ENCODE results near the gene SNTG2. TPM values are rescaled to one million over a fixed set of nuclear protein-coding genes. Genes with fewer than 3 reads are reported as not detected.
"Not testable (repeated sequence)": the region's sequence is repeated elsewhere in the genome, so short reads cannot be mapped to it uniquely, and the experiment has no call there.

SNTG2 gene
- total RNA-seq, 5 donors from 2014 or later (not counting 1 experiment from before 2014, with no cell fraction given): 0.86 to 4.8 (median 2.7) TPM

DNA sequence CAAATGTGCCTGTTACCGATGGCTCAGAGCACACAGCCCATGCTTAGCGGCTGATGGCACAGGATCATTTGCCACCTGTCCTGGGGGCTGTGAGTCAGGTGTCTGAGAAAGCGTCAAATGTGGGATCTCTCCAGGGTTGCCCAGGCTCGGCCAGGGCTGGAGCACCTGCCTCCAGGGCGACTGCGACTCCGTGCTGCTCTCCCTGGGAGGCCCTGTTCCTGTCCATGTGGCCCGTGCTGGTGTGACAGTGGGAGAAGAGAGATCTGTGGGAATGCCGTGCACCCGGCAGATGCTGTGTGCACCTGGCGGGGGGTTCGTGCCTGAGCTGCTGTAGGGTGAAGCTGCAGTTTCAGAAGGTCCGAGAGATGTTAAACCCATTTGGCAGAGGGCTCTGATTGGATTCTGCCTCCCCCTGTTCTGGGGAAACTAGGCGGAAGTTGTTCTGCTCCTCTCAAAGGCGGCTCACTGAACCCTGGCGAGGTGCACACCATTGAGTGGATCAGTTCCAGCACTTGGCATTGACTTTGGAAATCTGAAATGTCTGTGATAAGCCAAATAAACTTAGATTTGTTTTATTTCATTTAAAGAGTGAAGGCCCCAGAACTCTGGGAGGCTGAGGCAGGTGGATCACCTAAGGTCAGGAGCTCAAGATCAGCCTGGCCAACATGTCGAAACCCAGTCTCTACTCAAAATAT, 428.0 kb downstream of the SNTG2 start:
- no peaks in the 10 kb centered on the region for H3K27me3 Mint-ChIP-seq

DNA sequence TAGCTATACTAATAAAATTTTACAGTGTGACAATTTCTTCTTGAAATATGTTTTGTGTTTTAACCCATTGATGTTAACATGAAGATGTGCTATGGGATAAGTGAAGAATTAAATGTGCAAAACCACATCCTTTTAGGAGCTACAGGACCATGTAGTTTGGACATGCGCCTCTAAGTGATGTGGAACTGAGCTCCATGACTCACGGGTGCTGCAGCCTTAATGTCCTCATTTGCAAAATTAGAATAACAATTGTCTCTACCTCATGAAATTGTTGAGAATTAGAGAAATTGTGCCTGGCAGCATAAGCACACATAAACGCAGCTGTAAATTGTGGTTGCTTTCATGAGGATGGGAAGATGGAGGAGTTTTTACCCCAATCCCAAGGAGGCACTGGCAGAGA, 431.0 kb downstream of the SNTG2 start:
- Mint-ChIP-seq H3K4me1 (peaks cover 0 to 3% (median 0%) of the 10 kb centered on the region in 3 donors), H3K27me3 (no peaks in the 10 kb centered on the region), H3K9me3 (no peaks in the 10 kb centered on the region), H3K36me3 (no peaks in the 10 kb centered on the region), H3K4me3 (no peak overlapping the region), H3K27ac (no peak overlapping the region)
- H3K27me3 ChIP-seq (replicated peaks in 1 of 2; ENCODE audit: control insufficient read depth in 2 of 2, extremely low read depth in 1 of 2, insufficient read depth in 2 of 2, low read length in 1 of 2): peaks cover 0 to 12% of the 10 kb centered on the region in 2 experiments
- ChIA-PET POLR2A (interaction anchor here in 1 of 2 donors (0.5 to 0.6 kb wide), 2 partner anchors 12 to 32 kb away, joined by 3 to 4 read pairs; no protein-coding TSS in a partner anchor), CTCF (interaction anchor here in 1 of 2 donors (0.5 kb wide), 1 partner anchor 16 kb away, joined by 3 read pairs; no protein-coding TSS in a partner anchor)
- DNase-seq (no peak), ATAC-seq (replicated peaks in 1 of 4) (no peak)
- no peaks in the 10 kb centered on the region for H3K9me3 ChIP-seq
- no peaks in the 10 kb centered on the region for H3K36me3 ChIP-seq (ENCODE audit: control insufficient read depth in 2 of 2, extremely low read depth in 1 of 2, insufficient read depth in 1 of 2, low read length in 1 of 2)
- no CpG with 5 or more reads among the region's 3 CpGs for WGBS (ENCODE audit: insufficient coverage)
- no peak overlapping the region for H3K4me3 ChIP-seq (ENCODE audit: control insufficient read depth in 1 of 2, extremely low read depth in 1 of 2, low read length in 1 of 2)
- H3K27ac ChIP-seq (ENCODE audit: low read length): no peak overlapping the region
- no peaks in the 10 kb centered on the region for H3K4me1 ChIP-seq (ENCODE audit: control insufficient read depth in 1 of 2, extremely low read depth in 1 of 2, insufficient read depth in 2 of 2, low read length in 2 of 2)

More for the DNA sequence above, 428.0 kb downstream of the SNTG2 start:
- ATAC-seq (replicated peaks in 1 of 4): no peak
- Histone ChIP-seq H3K27me3 (replicated peaks in 1 of 2; ENCODE audit: control insufficient read depth in 2 of 2, extremely low read depth in 1 of 2, insufficient read depth in 2 of 2, low read length in 1 of 2) (peaks cover 0 to 12% of the 10 kb centered on the region in 2 experiments), H3K9me3 (no peaks in the 10 kb centered on the region), H3K36me3 (ENCODE audit: control insufficient read depth in 2 of 2, extremely low read depth in 1 of 2, insufficient read depth in 1 of 2, low read length in 1 of 2) (no peaks in the 10 kb centered on the region), H3K4me3 (ENCODE audit: control insufficient read depth in 1 of 2, extremely low read depth in 1 of 2, low read length in 1 of 2) (no peak overlapping the region), H3K27ac (ENCODE audit: low read length) (no peak overlapping the region), H3K4me1 (ENCODE audit: control insufficient read depth in 1 of 2, extremely low read depth in 1 of 2, insufficient read depth in 2 of 2, low read length in 2 of 2) (no peaks in the 10 kb centered on the region)
- no peaks in the 10 kb centered on the region for H3K9me3 Mint-ChIP-seq
- no peak for DNase-seq
- H3K4me3 Mint-ChIP-seq: no peak overlapping the region
- WGBS (ENCODE audit: insufficient coverage): 88% methylated on average over 17 of the region's 17 CpGs
- POLR2A ChIA-PET: no interaction called here
- peaks cover 0 to 3% (median 0%) of the 10 kb centered on the region in 3 donors for H3K4me1 Mint-ChIP-seq
- CTCF ChIA-PET: no interaction called here
- no peak overlapping the region for H3K27ac Mint-ChIP-seq
- H3K36me3 Mint-ChIP-seq: no peaks in the 10 kb centered on the region

DNA sequence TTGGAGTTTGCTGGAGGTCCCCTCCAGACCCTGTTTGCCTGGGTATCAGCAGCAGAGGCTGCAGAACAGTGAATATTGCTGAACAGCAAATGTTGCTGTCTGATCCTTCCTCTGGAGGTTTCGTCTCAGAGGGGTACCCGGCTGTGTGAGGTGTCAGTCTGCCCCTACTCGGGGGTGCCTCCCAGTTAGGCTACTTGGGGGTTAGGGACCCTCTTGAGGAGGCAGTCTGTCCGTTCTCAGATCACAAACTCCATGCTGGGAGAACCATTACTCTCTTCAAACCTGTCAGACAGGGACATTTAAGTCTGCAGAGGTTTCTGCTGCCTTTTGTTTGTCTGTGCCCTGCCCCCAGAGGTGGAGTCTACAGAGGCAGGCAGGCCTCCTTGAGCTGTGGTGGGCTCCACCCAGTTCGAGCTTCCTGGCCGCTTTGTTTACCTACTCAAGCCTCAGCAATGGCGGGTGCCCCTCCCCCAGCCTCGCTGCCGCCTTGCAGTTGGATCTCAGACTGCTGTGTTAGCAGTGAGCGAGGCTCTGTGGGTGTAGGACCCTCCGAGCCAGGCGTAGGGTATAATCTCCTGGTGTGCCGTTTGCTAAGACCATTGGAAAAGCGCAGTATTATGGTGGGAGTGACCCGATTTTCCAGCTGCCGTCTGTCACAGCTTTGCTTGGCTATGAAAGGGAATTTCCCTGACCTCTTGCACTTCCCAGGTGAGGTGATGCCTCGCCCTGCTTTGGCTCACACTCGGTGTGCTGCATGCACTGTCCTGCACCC, 437.5 kb downstream of the SNTG2 start:
- Mint-ChIP-seq H3K4me3 (peak overlapping the region in 1 of 3 donors; percentile 25), H3K4me1 (peaks cover 8 to 23% (median 14%) of the 10 kb centered on the region in 3 donors)
- POLR2A ChIA-PET; H3K4me1 ChIP-seq (ENCODE audit: control insufficient read depth in 1 of 2, extremely low read depth in 1 of 2, insufficient read depth in 2 of 2, low read length in 2 of 2); H3K9me3 Mint-ChIP-seq; H3K27me3 Mint-ChIP-seq; H3K27ac Mint-ChIP-seq; DNase-seq; H3K4me3 ChIP-seq (ENCODE audit: control insufficient read depth in 1 of 2, extremely low read depth in 1 of 2, low read length in 1 of 2); H3K36me3 ChIP-seq (ENCODE audit: control insufficient read depth in 2 of 2, extremely low read depth in 1 of 2, insufficient read depth in 1 of 2, low read length in 1 of 2); H3K27ac ChIP-seq (ENCODE audit: low read length); H3K9me3 ChIP-seq; H3K36me3 Mint-ChIP-seq; H3K27me3 ChIP-seq (replicated peaks in 1 of 2; ENCODE audit: control insufficient read depth in 2 of 2, extremely low read depth in 1 of 2, insufficient read depth in 2 of 2, low read length in 1 of 2); CTCF ChIA-PET; ATAC-seq (replicated peaks in 1 of 4): not testable (repeated sequence)
- 58% methylated on average over 8 of the region's 18 CpGs for whole genome bisulfite sequencing (ENCODE audit: insufficient coverage)

DNA sequence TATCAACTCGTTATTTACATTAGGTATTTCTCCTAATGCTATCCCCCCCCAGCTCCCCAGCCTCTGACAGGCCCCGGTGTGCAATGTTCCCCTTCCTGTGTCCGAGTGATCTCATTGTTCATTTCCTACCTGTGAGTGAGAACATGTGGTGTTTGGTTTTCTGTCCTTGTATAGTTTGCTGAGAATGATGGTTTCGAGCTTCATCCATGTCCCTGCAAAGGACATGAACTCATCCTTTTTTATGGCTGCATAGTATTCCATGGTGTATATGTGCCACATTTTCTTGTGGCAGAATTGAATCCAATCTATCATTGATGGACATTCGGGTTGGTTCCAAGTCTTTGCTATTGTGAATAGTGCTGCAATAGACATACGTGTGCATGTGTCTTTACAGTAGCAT, 439.5 kb downstream of the SNTG2 start:
- 100% methylated on average over 1 of the region's 6 CpGs for WGBS (ENCODE audit: insufficient coverage)
- H3K4me1 ChIP-seq (ENCODE audit: control insufficient read depth in 1 of 2, extremely low read depth in 1 of 2, insufficient read depth in 2 of 2, low read length in 2 of 2); H3K9me3 Mint-ChIP-seq; H3K36me3 ChIP-seq (ENCODE audit: control insufficient read depth in 2 of 2, extremely low read depth in 1 of 2, insufficient read depth in 1 of 2, low read length in 1 of 2); H3K9me3 ChIP-seq; ATAC-seq (replicated peaks in 1 of 4); DNase-seq; POLR2A ChIA-PET; H3K27me3 Mint-ChIP-seq; H3K27ac Mint-ChIP-seq; H3K36me3 Mint-ChIP-seq; H3K4me3 ChIP-seq (ENCODE audit: control insufficient read depth in 1 of 2, extremely low read depth in 1 of 2, low read length in 1 of 2); H3K4me3 Mint-ChIP-seq; H3K27me3 ChIP-seq (replicated peaks in 1 of 2; ENCODE audit: control insufficient read depth in 2 of 2, extremely low read depth in 1 of 2, insufficient read depth in 2 of 2, low read length in 1 of 2); H3K27ac ChIP-seq (ENCODE audit: low read length): not testable (repeated sequence)
- peaks cover 8 to 20% (median 14%) of the 10 kb centered on the region in 3 donors for H3K4me1 Mint-ChIP-seq
- CTCF ChIA-PET: interaction anchor here in 1 of 2 donors (0.6 kb wide), 1 partner anchor 208 kb away, joined by 4 read pairs; no protein-coding TSS in a partner anchor

DNA sequence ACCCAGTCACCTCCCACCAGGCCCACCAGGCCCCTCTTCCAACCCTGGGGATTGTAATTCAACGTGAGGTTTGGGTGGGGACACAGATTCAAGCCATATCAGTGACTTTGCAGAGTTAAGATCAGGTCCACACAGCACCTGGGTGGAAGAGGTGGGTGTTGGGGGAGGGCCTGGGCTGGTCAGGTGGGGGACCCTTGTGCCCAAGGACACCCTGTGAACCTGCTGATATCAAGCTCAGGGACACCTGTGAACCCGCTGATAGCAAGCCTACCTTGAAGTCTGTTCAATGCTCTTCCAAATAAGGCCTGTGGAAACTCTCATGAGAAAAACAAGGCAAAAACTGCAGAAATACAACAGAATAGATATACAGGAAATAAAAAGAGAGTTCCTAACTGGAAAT, 442.7 kb downstream of the SNTG2 start:
- CTCF ChIA-PET: no interaction called here
- no peak for DNase-seq

DNA sequence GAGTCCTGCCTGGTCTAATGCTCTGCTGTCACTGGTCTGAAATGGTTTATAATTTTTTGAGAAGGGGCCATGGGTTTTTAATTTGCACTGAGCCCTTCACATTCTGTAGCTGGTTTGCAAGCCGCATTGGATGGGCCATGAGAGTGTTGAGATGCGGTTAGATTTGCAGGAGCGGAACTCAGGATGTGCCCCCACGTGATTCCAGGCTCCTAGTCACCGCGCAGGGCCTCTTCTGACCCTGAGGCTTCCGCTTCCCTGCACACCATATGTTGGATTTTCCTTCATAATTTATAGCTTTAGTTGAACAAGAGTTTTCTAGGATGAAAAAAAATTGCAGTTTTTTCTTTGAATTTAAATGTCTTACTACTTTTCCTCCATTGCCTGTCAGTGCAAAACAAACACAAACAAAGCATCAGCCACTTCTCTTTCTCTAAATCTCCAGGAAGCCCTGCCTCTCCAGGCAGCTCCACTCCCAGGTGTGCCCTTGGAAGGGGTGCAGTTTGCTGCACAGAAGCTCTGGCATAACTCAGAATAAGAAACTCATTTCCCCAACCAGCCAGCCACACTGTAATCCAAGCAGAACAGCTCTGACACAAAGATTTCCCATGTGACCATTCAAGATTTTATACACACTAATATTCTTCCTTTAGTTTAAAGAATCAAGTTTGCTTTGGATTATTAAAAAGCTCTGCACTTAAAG, 444.2 kb downstream of the SNTG2 start:
- POLR2A ChIA-PET: interaction anchor here in 1 of 2 donors (0.8 kb wide), 1 partner anchor 13 kb away, joined by 3 read pairs; no protein-coding TSS in a partner anchor
- no peak overlapping the region for H3K27ac ChIP-seq (ENCODE audit: low read length)
- no peak overlapping the region for H3K27ac Mint-ChIP-seq
- CTCF ChIA-PET: no interaction called here
- H3K4me1 Mint-ChIP-seq: peaks cover 0 to 6% (median 0%) of the 10 kb centered on the region in 3 donors
- peaks cover 3% of the 10 kb centered on the region in 2 donors for H3K27me3 Mint-ChIP-seq
- H3K4me3 ChIP-seq (ENCODE audit: control insufficient read depth in 1 of 2, extremely low read depth in 1 of 2, low read length in 1 of 2): no peak overlapping the region
- H3K4me1 ChIP-seq (ENCODE audit: control insufficient read depth in 1 of 2, extremely low read depth in 1 of 2, insufficient read depth in 2 of 2, low read length in 2 of 2): no peaks in the 10 kb centered on the region
- DNase-seq (no peak), ATAC-seq (replicated peaks in 1 of 4) (no peak)
- 88% methylated on average over 3 of the region's 7 CpGs for WGBS (ENCODE audit: insufficient coverage)
- H3K9me3 Mint-ChIP-seq: peaks cover 0 to 7% (median 0%) of the 10 kb centered on the region in 3 donors
- H3K36me3 ChIP-seq (ENCODE audit: control insufficient read depth in 2 of 2, extremely low read depth in 1 of 2, insufficient read depth in 1 of 2, low read length in 1 of 2): no peaks in the 10 kb centered on the region
- H3K4me3 Mint-ChIP-seq: no peak overlapping the region
- no peaks in the 10 kb centered on the region for H3K9me3 ChIP-seq
- H3K27me3 ChIP-seq (replicated peaks in 1 of 2; ENCODE audit: control insufficient read depth in 2 of 2, extremely low read depth in 1 of 2, insufficient read depth in 2 of 2, low read length in 1 of 2): peaks cover 0 to 26% of the 10 kb centered on the region in 2 experiments
- H3K36me3 Mint-ChIP-seq: no peaks in the 10 kb centered on the region

More for the DNA sequence above, 442.7 kb downstream of the SNTG2 start:
- H3K4me3 ChIP-seq (ENCODE audit: control insufficient read depth in 1 of 2, extremely low read depth in 1 of 2, low read length in 1 of 2): no peak overlapping the region
- H3K27me3 ChIP-seq (replicated peaks in 1 of 2; ENCODE audit: control insufficient read depth in 2 of 2, extremely low read depth in 1 of 2, insufficient read depth in 2 of 2, low read length in 1 of 2): peaks cover 0 to 20% of the 10 kb centered on the region in 2 experiments
- no peak for ATAC-seq (replicated peaks in 1 of 4)
- H3K27ac Mint-ChIP-seq: no peak overlapping the region
- no peak overlapping the region for H3K4me3 Mint-ChIP-seq
- POLR2A ChIA-PET: no interaction called here
- H3K4me1 Mint-ChIP-seq: peaks cover 6 to 10% (median 8%) of the 10 kb centered on the region in 3 donors
- H3K36me3 ChIP-seq (ENCODE audit: control insufficient read depth in 2 of 2, extremely low read depth in 1 of 2, insufficient read depth in 1 of 2, low read length in 1 of 2): no peaks in the 10 kb centered on the region
- H3K27me3 Mint-ChIP-seq: peaks cover 3% of the 10 kb centered on the region in 2 donors
- no peaks in the 10 kb centered on the region for H3K9me3 ChIP-seq
- WGBS (ENCODE audit: insufficient coverage): no CpG with 5 or more reads among the region's 2 CpGs
- H3K36me3 Mint-ChIP-seq: no peaks in the 10 kb centered on the region
- H3K4me1 ChIP-seq (ENCODE audit: control insufficient read depth in 1 of 2, extremely low read depth in 1 of 2, insufficient read depth in 2 of 2, low read length in 2 of 2): no peaks in the 10 kb centered on the region
- no peak overlapping the region for H3K27ac ChIP-seq (ENCODE audit: low read length)
- peaks cover 0 to 7% (median 3%) of the 10 kb centered on the region in 3 donors for H3K9me3 Mint-ChIP-seq

Measured in T-cell (primary cell).